Measurements from ENCODE around the gene CALR.

CALR gene

DNA sequence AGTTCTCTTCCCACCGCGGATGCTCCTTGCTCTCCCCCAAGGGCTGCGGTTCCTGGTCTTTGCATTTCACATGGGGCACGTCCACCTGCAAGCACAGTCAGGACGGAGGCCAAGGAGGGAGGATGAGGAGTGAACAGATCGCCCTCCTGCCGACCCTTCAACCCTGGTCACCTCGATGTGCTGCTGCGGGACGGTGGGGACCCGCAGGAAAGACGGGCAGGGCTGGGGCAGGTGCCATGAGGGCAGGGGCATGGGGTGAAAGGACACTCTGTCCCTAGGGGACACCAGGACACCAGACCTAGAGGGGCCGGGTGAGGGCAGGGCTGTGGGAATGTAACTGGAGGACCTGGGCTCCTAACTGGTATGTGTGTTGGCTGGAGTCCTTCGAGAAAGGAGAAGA lies 20.2 kb upstream of the CALR start:
- ChIA-PET CTCF (no interaction called here), POLR2A (interaction anchor here (1.0 kb wide), 1 partner anchor 32 kb away, joined by 3 read pairs; no protein-coding TSS in a partner anchor)
- no peak overlapping the region for H3K27ac ChIP-seq (ENCODE audit: extremely low read depth, low read depth, low read length)
- H3K4me1 ChIP-seq (ENCODE audit: control insufficient read depth, insufficient read depth, low read length), result peaks cover 5% of the 10 kb centered on the region; the same call in 1 of the 2 replicates
- no peaks in the 10 kb centered on the region for H3K9me3 ChIP-seq (ENCODE audit: control insufficient read depth, insufficient read depth, low read depth, low read length)
- peaks cover 6 to 12% of the 10 kb centered on the region in 2 experiments; a peak in 2 of 3 replicates for H3K36me3 ChIP-seq (ENCODE audit: control insufficient read depth in 2 of 2, insufficient read depth in 1 of 2, low read length in 2 of 2)
- no peak overlapping the region for H3K4me3 ChIP-seq (ENCODE audit: low read depth, low read length)
- TF ChIP-seq ZNF658 (tag by site-specific recombination; IDR thresholded peaks at IDR 0.05) (no peak), ZNF585B (tag by site-specific recombination; IDR thresholded peaks at IDR 0.05) (no peak), ZNF211 (tag by site-specific recombination; IDR thresholded peaks at IDR 0.05; ENCODE audit: low read depth) (no peak), ZBTB48 (tag by site-specific recombination; IDR thresholded peaks at IDR 0.05) (no peak), ZNF670 (tag by site-specific recombination; IDR thresholded peaks at IDR 0.05; ENCODE audit: low read depth) (no peak), ZSCAN5A (tag by site-specific recombination; IDR thresholded peaks at IDR 0.05) (no peak), ZNF692 (tag by site-specific recombination; IDR thresholded peaks at IDR 0.05) (no peak), ZNF223 (tag by site-specific recombination; IDR thresholded peaks at IDR 0.05) (no peak), ZNF121 (tag by site-specific recombination; IDR thresholded peaks at IDR 0.05) (no peak), SP2 (tag by site-specific recombination; IDR thresholded peaks at IDR 0.05) (no peak), ZFP37 (tag by site-specific recombination; IDR thresholded peaks at IDR 0.05) (no peak), SETDB1 (IDR thresholded peaks at IDR 0.05; ENCODE audit: insufficient read length, low read length) (no peak), ZNF561 (tag by site-specific recombination; IDR thresholded peaks at IDR 0.05; ENCODE audit: borderline replicate concordance) (no peak), ZNF48 (tag by site-specific recombination; IDR thresholded peaks at IDR 0.05) (no peak)
- TF ChIP-seq, protein P1, sequence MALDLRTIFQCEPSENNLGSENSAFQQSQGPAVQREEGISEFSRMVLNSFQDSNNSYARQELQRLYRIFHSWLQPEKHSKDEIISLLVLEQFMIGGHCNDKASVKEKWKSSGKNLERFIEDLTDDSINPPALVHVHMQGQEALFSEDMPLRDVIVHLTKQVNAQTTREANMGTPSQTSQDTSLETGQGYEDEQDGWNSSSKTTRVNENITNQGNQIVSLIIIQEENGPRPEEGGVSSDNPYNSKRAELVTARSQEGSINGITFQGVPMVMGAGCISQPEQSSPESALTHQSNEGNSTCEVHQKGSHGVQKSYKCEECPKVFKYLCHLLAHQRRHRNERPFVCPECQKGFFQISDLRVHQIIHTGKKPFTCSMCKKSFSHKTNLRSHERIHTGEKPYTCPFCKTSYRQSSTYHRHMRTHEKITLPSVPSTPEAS (tag by site-specific recombination; IDR thresholded peaks at IDR 0.05), result no peak
- TF ChIP-seq, protein P2, sequence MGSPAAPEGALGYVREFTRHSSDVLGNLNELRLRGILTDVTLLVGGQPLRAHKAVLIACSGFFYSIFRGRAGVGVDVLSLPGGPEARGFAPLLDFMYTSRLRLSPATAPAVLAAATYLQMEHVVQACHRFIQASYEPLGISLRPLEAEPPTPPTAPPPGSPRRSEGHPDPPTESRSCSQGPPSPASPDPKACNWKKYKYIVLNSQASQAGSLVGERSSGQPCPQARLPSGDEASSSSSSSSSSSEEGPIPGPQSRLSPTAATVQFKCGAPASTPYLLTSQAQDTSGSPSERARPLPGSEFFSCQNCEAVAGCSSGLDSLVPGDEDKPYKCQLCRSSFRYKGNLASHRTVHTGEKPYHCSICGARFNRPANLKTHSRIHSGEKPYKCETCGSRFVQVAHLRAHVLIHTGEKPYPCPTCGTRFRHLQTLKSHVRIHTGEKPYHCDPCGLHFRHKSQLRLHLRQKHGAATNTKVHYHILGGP (tag by site-specific recombination; IDR thresholded peaks at IDR 0.05), result no peak

GRCh38 chr19:12921047-12921446 lies 17.4 kb upstream of the CALR start:
- H3K4me3 ChIP-seq (ENCODE audit: low read depth, low read length), result no peak overlapping the region
- H3K36me3 ChIP-seq (ENCODE audit: control insufficient read depth in 2 of 2, insufficient read depth in 1 of 2, low read length in 2 of 2), result peaks cover 24 to 36% of the 10 kb centered on the region in 2 experiments; a peak in 2 of 3 replicates
- no peaks in the 10 kb centered on the region for H3K4me1 ChIP-seq (ENCODE audit: control insufficient read depth, insufficient read depth, low read length)
- H3K9me3 ChIP-seq (ENCODE audit: control insufficient read depth, insufficient read depth, low read depth, low read length), result no peaks in the 10 kb centered on the region
- no peak overlapping the region for H3K27ac ChIP-seq (ENCODE audit: extremely low read depth, low read depth, low read length)
- TF ChIP-seq ZNF350 (tag by site-specific recombination; IDR thresholded peaks at IDR 0.05) (no peak), ZNF394 (tag by site-specific recombination; IDR thresholded peaks at IDR 0.05; ENCODE audit: borderline replicate concordance) (peak; percentile 27; the same call in 1 of the 2 replicates), ZNF664 (tag by site-specific recombination; IDR thresholded peaks at IDR 0.05) (0 out of 2 replicates have a peak, but pooled peaks have one; percentile 29), GLIS1 (tag by site-specific recombination; IDR thresholded peaks at IDR 0.05) (peak; percentile 33; the same call in 1 of the 2 replicates), ZNF121 (tag by site-specific recombination; IDR thresholded peaks at IDR 0.05) (peak; percentile 93)
- POLR2A ChIA-PET, result interaction anchor here (1.9 to 3.0 kb wide), 2 partner anchors 12 to 30 kb away, joined by 12 to 18 read pairs; partner anchors contain the start of genes FARSA and GCDH
- CTCF ChIA-PET, result interaction anchor here (0.6 to 1.4 kb wide), 3 partner anchors 12 to 44 kb away, joined by 3 to 7 read pairs (median 3); no protein-coding TSS in a partner anchor
